Osteoblast (primary cell): ENCODE data around the gene WDR83. TPM values are rescaled to one million over a fixed set of nuclear protein-coding genes. Genes with fewer than 3 reads are reported as not detected.
"Not testable (repeated sequence)": the region's sequence is repeated elsewhere in the genome, so short reads cannot be mapped to it uniquely, and the experiment has no call there.

ENCODE experiments used
- DNase-seq: peaks from one replicate; pipeline ENCODE4 v3.0.0; 2011; ENCODE audit warnings: low spot score, mixed read lengths; ENCODE audit not compliant: insufficient read length; ENCODE audit errors: missing footprints
- H2AFZ ChIP-seq: 2 replicates; pipeline ENCODE4 v1.6.0; 2011; ENCODE audit warnings: mild to moderate bottlenecking, low read length
- H3K27ac ChIP-seq: 2 replicates; pipeline ENCODE4 v1.5.1; 2011; ENCODE audit warnings: mild to moderate bottlenecking, low read depth, low read length, moderate library complexity
- H3K27me3 ChIP-seq: 2 replicates; pipeline ENCODE4 v1.6.0; 2012; ENCODE audit warnings: mild to moderate bottlenecking, control low read depth, inconsistent platforms, low read length, moderate library complexity; ENCODE audit not compliant: insufficient read depth
- H3K36me3 ChIP-seq: 2 replicates; pipeline ENCODE4 v1.5.1; 2011; ENCODE audit warnings: mild to moderate bottlenecking, low read length, control low read depth, moderate library complexity; ENCODE audit not compliant: insufficient read depth
- H3K4me1 ChIP-seq: 2 replicates; pipeline ENCODE4 v1.5.1; 2011; ENCODE audit warnings: mild to moderate bottlenecking, low read length, control low read depth, moderate library complexity; ENCODE audit not compliant: insufficient read depth
- H3K4me2 ChIP-seq: 2 replicates; pipeline ENCODE4 v1.6.0; 2011; ENCODE audit warnings: mild to moderate bottlenecking, low read length; ENCODE audit not compliant: insufficient read depth
- H3K4me3 ChIP-seq: fragments of 200-600 bp; sonication (generic); 3 replicates; pipeline ENCODE4 v1.5.1; 2012; ENCODE audit warnings: mild to moderate bottlenecking, low read length, inconsistent platforms; ENCODE audit not compliant: insufficient read depth
- H3K79me2 ChIP-seq: 2 replicates; pipeline ENCODE4 v1.6.0; 2012; ENCODE audit warnings: mild to moderate bottlenecking, low read length, control low read depth, inconsistent platforms; ENCODE audit not compliant: insufficient read depth
- H3K9me3 ChIP-seq: 2 replicates; pipeline ENCODE4 v1.5.1; 2011; ENCODE audit warnings: low read depth, low read length, control low read depth
- H4K20me1 ChIP-seq: 2 replicates; pipeline ENCODE4 v1.6.0; 2012; ENCODE audit warnings: mild to moderate bottlenecking, low read length, control low read depth; ENCODE audit not compliant: insufficient read depth
- total RNA-seq: library from RNA; depleted of rRNA; stranded (reverse); fragments of >200 nt; gene quantifications from 2 replicates; pipeline ENCODE4 v1.2.3, GENCODE V29; 2012
- TF ChIP-seq, protein P1 (sequence below): IDR thresholded peaks from 2 replicates; pipeline ENCODE4 v1.5.1; 2011; ENCODE audit warnings: mild to moderate bottlenecking, low read depth, low read length, moderate library complexity; ENCODE audit errors: extremely low read depth

WDR83 gene, protein sequence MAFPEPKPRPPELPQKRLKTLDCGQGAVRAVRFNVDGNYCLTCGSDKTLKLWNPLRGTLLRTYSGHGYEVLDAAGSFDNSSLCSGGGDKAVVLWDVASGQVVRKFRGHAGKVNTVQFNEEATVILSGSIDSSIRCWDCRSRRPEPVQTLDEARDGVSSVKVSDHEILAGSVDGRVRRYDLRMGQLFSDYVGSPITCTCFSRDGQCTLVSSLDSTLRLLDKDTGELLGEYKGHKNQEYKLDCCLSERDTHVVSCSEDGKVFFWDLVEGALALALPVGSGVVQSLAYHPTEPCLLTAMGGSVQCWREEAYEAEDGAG
- total RNA-seq = 5.0 and 8.0 TPM in 2 replicates

- Histone ChIP-seq H2AFZ (peak within 1 kb of the TSS; percentile 90), H4K20me1 (no peaks in the 10 kb centered on the region), H3K79me2 (peaks cover 47% of the 10 kb centered on the region), H3K4me1 (peaks cover 34% of the 10 kb centered on the region), H3K4me3 (peak within 1 kb of the TSS; percentile 88), H3K27me3 (no peaks in the 10 kb centered on the region), H3K36me3 (peaks cover 18% of the 10 kb centered on the region), H3K9me3 (no peaks in the 10 kb centered on the region), H3K4me2 (peak within 1 kb of the TSS; percentile 100), H3K27ac (peak within 1 kb of the TSS; percentile 69)
- TF ChIP-seq, protein P1, sequence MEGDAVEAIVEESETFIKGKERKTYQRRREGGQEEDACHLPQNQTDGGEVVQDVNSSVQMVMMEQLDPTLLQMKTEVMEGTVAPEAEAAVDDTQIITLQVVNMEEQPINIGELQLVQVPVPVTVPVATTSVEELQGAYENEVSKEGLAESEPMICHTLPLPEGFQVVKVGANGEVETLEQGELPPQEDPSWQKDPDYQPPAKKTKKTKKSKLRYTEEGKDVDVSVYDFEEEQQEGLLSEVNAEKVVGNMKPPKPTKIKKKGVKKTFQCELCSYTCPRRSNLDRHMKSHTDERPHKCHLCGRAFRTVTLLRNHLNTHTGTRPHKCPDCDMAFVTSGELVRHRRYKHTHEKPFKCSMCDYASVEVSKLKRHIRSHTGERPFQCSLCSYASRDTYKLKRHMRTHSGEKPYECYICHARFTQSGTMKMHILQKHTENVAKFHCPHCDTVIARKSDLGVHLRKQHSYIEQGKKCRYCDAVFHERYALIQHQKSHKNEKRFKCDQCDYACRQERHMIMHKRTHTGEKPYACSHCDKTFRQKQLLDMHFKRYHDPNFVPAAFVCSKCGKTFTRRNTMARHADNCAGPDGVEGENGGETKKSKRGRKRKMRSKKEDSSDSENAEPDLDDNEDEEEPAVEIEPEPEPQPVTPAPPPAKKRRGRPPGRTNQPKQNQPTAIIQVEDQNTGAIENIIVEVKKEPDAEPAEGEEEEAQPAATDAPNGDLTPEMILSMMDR = no peak
- peak; percentile 99 for DNase-seq
Observed at GRCh38 chr19:12666265-12667048, at the start of gene WDR83, which contains the start of gene MAN2B1. WDR83 (plus strand) TSS chr19:12666807; CDS start chr19:12669791, 2,984 bp downstream. MAN2B1 (minus strand) TSS chr19:12666742; CDS start chr19:12666701, 41 bp downstream.

DNA sequence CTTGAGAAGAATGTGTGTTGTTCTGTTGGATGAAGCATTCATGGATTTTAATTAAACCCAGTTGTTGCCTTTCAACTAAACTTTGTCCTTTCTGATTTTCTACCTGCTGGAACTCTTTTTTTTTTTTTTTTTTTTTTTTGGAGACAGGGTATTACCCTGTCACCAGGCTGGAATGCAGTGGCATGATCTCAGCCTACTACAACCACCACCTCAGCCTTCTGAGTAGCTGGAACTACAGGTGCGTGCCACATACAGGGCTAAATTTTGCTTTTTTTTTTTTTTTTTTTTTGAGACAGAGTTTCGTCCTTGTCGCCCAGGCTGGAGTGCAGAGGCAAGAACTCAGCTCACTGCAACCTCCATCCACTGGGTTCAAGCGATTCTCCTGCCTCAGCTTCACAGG is 49.0 kb upstream of the WDR83 start:
- H2AFZ ChIP-seq = no peak overlapping the region
- H3K79me2 ChIP-seq = peaks cover 84% of the 10 kb centered on the region
- no peak overlapping the region for H3K4me3 ChIP-seq
- peaks cover 35% of the 10 kb centered on the region for H4K20me1 ChIP-seq
- no peak overlapping the region for H3K4me2 ChIP-seq
- peaks cover 36% of the 10 kb centered on the region for H3K36me3 ChIP-seq
- no peak overlapping the region for H3K27ac ChIP-seq
- no peak for DNase-seq
- no peaks in the 10 kb centered on the region for H3K27me3 ChIP-seq
- H3K9me3 ChIP-seq = no peaks in the 10 kb centered on the region
- peaks cover 9% of the 10 kb centered on the region for H3K4me1 ChIP-seq
- TF ChIP-seq, protein P1 = no peak

- H2AFZ ChIP-seq, H3K9me3 ChIP-seq, H3K4me2 ChIP-seq, H3K4me1 ChIP-seq, H3K27ac ChIP-seq, H3K27me3 ChIP-seq, H3K4me3 ChIP-seq: not testable (repeated sequence)
- Histone ChIP-seq H3K79me2 (peaks cover 59% of the 10 kb centered on the region), H4K20me1 (peaks cover 13% of the 10 kb centered on the region), H3K36me3 (peaks cover 44% of the 10 kb centered on the region)
- DNase-seq = peak; percentile 25
Observed at GRCh38 chr19:12621253-12622024, 45.2 kb upstream of the WDR83 start.

DNA sequence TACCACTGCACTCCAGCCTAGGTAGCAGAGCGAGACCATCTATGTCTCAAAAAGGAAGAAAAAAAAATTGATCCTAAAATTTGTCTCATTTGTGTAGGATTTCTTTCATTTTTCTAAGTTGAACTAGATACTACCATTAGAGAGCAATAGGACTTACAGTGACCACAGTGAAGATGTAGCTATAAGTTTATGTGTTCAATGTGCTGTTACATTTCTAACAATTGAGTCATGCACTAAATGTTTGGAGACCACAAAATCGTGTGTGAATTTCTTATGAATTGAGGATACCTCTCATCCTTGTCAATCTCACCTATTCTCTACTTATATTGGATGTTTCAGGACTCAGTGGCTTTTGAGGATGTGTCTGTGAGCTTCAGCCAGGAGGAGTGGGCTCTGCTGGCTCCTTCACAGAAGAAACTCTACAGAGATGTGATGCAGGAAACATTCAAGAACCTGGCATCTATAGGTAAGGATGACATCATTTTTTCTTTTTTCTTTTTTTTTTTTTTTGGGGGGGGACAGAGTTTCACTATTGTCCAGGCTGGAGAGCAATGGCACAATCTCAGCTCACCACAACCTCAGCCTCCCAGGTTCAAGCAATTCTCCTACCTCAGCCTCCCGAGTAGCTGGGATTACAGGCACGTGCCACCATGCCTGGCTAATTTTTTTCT is 43.1 kb upstream of the WDR83 start:
- H3K4me1 ChIP-seq = no peaks in the 10 kb centered on the region
- H3K4me3 ChIP-seq = no peak overlapping the region
- TF ChIP-seq, protein P1 = no peak
- H3K27me3 ChIP-seq = no peaks in the 10 kb centered on the region
- peaks cover 20% of the 10 kb centered on the region for H3K9me3 ChIP-seq
- peak; percentile 51 for DNase-seq
- H4K20me1 ChIP-seq = peaks cover 2% of the 10 kb centered on the region
- H2AFZ ChIP-seq = no peak overlapping the region
- peaks cover 41% of the 10 kb centered on the region for H3K79me2 ChIP-seq
- H3K27ac ChIP-seq = no peak overlapping the region
- peaks cover 55% of the 10 kb centered on the region for H3K36me3 ChIP-seq
- H3K4me2 ChIP-seq = no peak overlapping the region
